Adrenal gland (tissue), 12 donors: ENCODE measurements around the gene ALOX15. TPM values are rescaled to one million over a fixed set of nuclear protein-coding genes. Genes with fewer than 3 reads are reported as not detected.
"Not testable (repeated sequence)": the region's sequence is repeated elsewhere in the genome, so short reads cannot be mapped to it uniquely, and the experiment has no call there.

ENCODE experiments used
- DNase-seq, 7 donors: peaks; one replicate each; pipeline ENCODE4 v3.0.0-alpha.2; 2019 to 2020
- H3K27ac ChIP-seq, 5 donors: fragments of 200-600 bp; sonication (generic) in 4 of 5; 1 replicate in 3 of 5; 2 replicates in 2 of 5; pipeline versions ENCODE4 v1.5.1 to v1.8.0; 2016 to 2020; ENCODE audit warnings: mild to moderate bottlenecking in 1 of 5
- H3K27me3 ChIP-seq: fragments of 200-600 bp; 2 replicates; pipeline ENCODE4 v1.8.0; 2021
- H3K36me3 ChIP-seq, 2 donors: fragments of 200-600 bp; replicated peaks in 1 of 2; 1 replicate in 1 of 2; 2 replicates in 1 of 2; pipeline versions ENCODE4 v1.5.1 to v1.8.0; 2018 to 2022
- H3K4me1 ChIP-seq, 2 donors: fragments of 200-600 bp; replicated peaks in 1 of 2; 1 replicate in 1 of 2; 2 replicates in 1 of 2; pipeline versions ENCODE4 v1.5.1 to v1.8.0; 2018 to 2021
- H3K4me3 ChIP-seq, 4 donors: fragments of 200-600 bp; sonication (generic) in 3 of 4; one replicate each; pipeline ENCODE4 v1.5.1; 2016 to 2018
- H3K9me3 ChIP-seq, 3 donors: fragments of 200-600 bp; sonication (generic) in 1 of 3; replicated peaks in 1 of 3; 1 replicate in 2 of 3; 2 replicates in 1 of 3; pipeline versions ENCODE4 v1.5.1 to v1.8.0; 2016 to 2021
- CTCF ChIP-seq, 6 experiments: fragments of 450-650 bp in 4 of 6; fragments of 200-600 bp in 2 of 6; sonication (generic) in 1 of 6; IDR thresholded peaks; 1 replicate in 5 of 6; 2 replicates in 1 of 6; pipeline versions ENCODE4 v1.5.1 to v1.8.0; 2016 to 2021; ENCODE audit warnings: antibody characterized with exemption in 6 of 6, mild to moderate bottlenecking in 2 of 6, moderate library complexity in 1 of 6
- POLR2A ChIP-seq, 2 donors: fragments of 450-650 bp; IDR thresholded peaks; one replicate each; pipeline ENCODE4 v1.6.1; 2017; ENCODE audit warnings: antibody characterized with exemption in 2 of 2, mild to moderate bottlenecking in 2 of 2, moderate library complexity in 1 of 2
- WGBS, 4 donors: extraction: QIAGEN DNeasy Blood & Tissue Kit in 2 of 4; methylation state at CpG; one replicate each; pipeline versions ENCODE4 v1.1.5 to v1.1.7; 2013 to 2017; 5-methylcytosine and 5-hydroxymethylcytosine counted together
- intact Hi-C, 2 donors: fragments of 100-400 bp; cut with DNase I; formaldehyde crosslinking; loops; one replicate each; pipeline versions ENCODE4 v1.14.1 to v1.15.0; 2022 to 2023
- polyA plus RNA-seq, 3 donors: library from polyadenylated mRNA; stranded (reverse); fragments of 200-250 nt in 2 of 3; fragments of 350-450 nt in 1 of 3; fragmentation: Illumina TruSeq in 1 of 3; extraction: RNeasy Lipid Tissue Mini Kit (QIAGEN cat#74804) in 1 of 3; gene quantifications; one replicate each; pipeline ENCODE4 v1.2.3, GENCODE V29; 2013 to 2014
- total RNA-seq, 9 donors: library from RNA; depleted of rRNA in 4 of 9; stranded (reverse); fragments of >200 nt in 4 of 9; fragments of 120-200 nt in 1 of 9; fragmentation: NEBNext Ultra II Directional in 1 of 9; extraction: Animal tissue kit (Norgen Biotek cat#: 25700) in 1 of 9; gene quantifications; one replicate each; pipeline versions ENCODE4 v1.1.0 to v1.2.4, GENCODE V29; 2013 to 2023
- donor health status: healthy with polysubstance abuse.
- donor health status: Bipolar disorder and iron deficiency.
- donor health status: DM: yes; HTN: yes; CAD: no.
- donor health status: DM: no; HTN: no; CAD: no.
- donor health status: DM: no; HTN: no; CAD: no.
- donor health status: DM: yes; HTN: yes; CAD: no.

ALOX15 gene
- total and polyA plus RNA-seq, 12 donors, result 0.08 to 0.56 (median 0.22) TPM; not detected in 9

- H3K9me3 ChIP-seq, result no peaks in the 10 kb centered on the region
- WGBS, 4 donors, result 18 to 29% (median 23%) methylated on average over 6 of the region's 6 CpGs
- H3K27ac ChIP-seq, result no peak overlapping the region
- intact Hi-C loops, result no loop called here
- no peaks in the 10 kb centered on the region for H3K36me3 ChIP-seq
- no peak for DNase-seq
- peaks cover 30% of the 10 kb centered on the region for H3K27me3 ChIP-seq
- peaks cover 0 to 3% of the 10 kb centered on the region in 2 donors for H3K4me1 ChIP-seq
- H3K4me3 ChIP-seq, result no peak overlapping the region
- TF ChIP-seq POLR2A (IDR thresholded peaks at IDR 0.05), result no peak
- TF ChIP-seq CTCF (IDR thresholded peaks at IDR 0.05), result no peak
These were observed 808 bp upstream of the ALOX15 start for GRCh38 chr17:4642286-4642685.

GRCh38 chr17:4640569-4641188 lies 799 bp downstream of the ALOX15 start:
- intact Hi-C loops, H3K4me3 ChIP-seq, DNase-seq, H3K27ac ChIP-seq, H3K4me1 ChIP-seq, H3K9me3 ChIP-seq, H3K36me3 ChIP-seq: not testable (repeated sequence)
- H3K27me3 ChIP-seq, result peaks cover 26% of the 10 kb centered on the region
- WGBS, 4 donors, result 1 to 3% (median 2%) methylated on average over 14 to 36 of the region's 39 CpGs

GRCh38 chr17:4639301-4640059 lies 2.0 kb downstream of the ALOX15 start:
- H3K4me3 ChIP-seq, intact Hi-C loops, H3K4me1 ChIP-seq, H3K9me3 ChIP-seq, H3K27ac ChIP-seq, H3K36me3 ChIP-seq: not testable (repeated sequence)
- peaks cover 26% of the 10 kb centered on the region for H3K27me3 ChIP-seq
- 4 to 50% (median 11%) methylated on average over 7 to 25 of the region's 56 CpGs for WGBS, 4 donors
- DNase-seq, result peak in 1 of 7 donors; percentile 10

- 58 to 62% (median 59%) methylated on average over 3 to 8 of the region's 8 CpGs for WGBS, 4 donors
- intact Hi-C loops, H3K27ac ChIP-seq, H3K36me3 ChIP-seq, H3K4me1 ChIP-seq, H3K4me3 ChIP-seq, DNase-seq, H3K9me3 ChIP-seq: not testable (repeated sequence)
- H3K27me3 ChIP-seq, result peaks cover 22% of the 10 kb centered on the region
These were observed 2.7 kb downstream of the ALOX15 start for GRCh38 chr17:4638766-4639165.

- DNase-seq, result no peak
- 49 to 74% (median 51%) methylated on average over 8 to 12 of the region's 12 CpGs for WGBS, 4 donors
- TF ChIP-seq CTCF (IDR thresholded peaks at IDR 0.05), result no peak
- TF ChIP-seq POLR2A (IDR thresholded peaks at IDR 0.05), result no peak
- H3K27ac ChIP-seq, result no peak overlapping the region
- peaks cover 14% of the 10 kb centered on the region for H3K27me3 ChIP-seq
- H3K4me1 ChIP-seq, result peaks cover 0 to 3% of the 10 kb centered on the region in 2 donors
- H3K36me3 ChIP-seq, result no peaks in the 10 kb centered on the region
- H3K9me3 ChIP-seq, result no peaks in the 10 kb centered on the region
- intact Hi-C loops, result no loop called here
- no peak overlapping the region for H3K4me3 ChIP-seq
These were observed 4.9 kb downstream of the ALOX15 start for GRCh38 chr17:4636474-4637100.
